NCI-H2171 treated with DMSO at 0.1 percent for 48 hours (cell line): Measurements from ENCODE around the gene CENPX.
A peak's percentile ranks its signal among the peaks of the same experiment; 100 is the strongest.
"Not testable (repeated sequence)": the region's sequence is repeated elsewhere in the genome, so short reads cannot be mapped to it uniquely, and the experiment has no call there.

Experiments
- DNase-seq: peaks from one replicate; lab custom pipeline; 2025; lab: John Stamatoyannopoulos, UW

CENPX gene

DNA sequence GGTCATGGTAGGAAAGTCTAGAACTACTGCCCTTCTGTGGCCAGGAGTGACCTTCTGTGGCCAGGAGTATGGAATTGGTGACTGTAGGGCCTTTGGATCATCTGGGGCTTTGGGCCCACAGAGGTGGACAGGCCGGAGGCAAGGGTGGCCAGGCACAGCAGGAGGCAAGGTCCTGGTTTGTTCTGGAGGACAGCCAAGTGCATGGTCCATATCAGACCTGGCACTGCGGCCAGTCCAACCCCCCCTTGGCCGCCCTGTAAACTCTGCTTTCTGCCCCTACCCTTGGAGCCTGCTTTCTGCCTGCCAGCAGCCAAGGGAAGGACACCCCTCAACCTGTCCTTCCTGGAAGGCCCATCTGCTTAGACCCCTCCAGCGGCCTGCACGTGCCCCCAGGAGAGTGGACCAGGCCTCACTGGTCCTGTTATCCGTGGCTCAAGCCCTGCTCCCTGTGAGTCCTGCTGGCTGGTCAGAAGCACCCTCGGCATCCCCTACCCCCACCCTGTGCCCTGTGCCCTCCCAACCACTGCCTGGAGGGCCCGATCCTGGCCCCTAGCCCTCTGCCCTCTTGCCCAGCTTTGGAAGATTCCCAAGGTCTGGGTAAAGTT lies 17.1 kb upstream of the CENPX start:
- no peak for DNase-seq

DNA sequence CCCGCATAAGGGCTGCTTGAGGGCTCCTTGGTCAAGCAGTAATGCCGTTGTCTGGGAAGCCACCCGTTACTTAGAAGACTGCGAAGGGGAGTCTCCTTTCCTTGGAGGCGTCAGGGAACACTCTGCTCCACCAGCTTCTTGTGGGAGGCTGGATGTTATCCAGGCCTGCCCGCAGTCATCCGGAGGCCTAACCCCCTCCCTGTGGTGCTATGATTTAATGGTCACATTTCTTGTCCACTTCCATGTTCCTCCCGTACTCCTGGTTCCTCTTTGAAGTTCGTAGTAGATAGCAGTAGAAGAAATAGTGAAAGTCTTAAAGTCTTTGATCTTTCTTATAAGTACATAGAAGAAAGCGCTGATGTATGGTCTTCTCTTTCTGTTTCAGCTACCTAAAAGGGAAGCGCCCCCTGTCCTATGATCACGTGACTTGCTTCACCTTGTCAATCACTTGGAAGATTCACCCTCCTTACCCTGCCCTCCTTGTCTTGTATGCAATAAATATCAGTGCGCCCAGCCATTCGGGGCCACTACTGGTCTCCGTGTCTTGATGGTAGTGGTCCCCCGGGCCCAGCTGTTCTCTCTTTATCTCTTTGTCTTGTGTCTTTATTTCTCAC lies 16.2 kb upstream of the CENPX start:
- not testable (repeated sequence) for DNase-seq

DNA sequence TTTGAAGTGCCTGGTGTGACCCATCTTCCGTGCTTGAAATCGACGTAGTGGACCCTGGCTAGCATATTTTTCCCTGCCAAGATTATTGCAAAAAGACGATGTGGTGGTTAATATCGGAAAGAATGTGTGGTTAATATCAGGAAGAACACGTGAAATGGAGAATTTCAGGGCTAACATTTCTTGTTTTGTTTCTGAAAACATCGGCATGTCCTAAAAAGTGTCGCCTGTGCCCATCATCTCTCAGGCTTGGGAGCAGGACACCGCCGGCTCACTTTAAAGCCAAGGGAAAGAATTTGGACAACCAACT lies 15.2 kb upstream of the CENPX start:
- DNase-seq: no peak

DNA sequence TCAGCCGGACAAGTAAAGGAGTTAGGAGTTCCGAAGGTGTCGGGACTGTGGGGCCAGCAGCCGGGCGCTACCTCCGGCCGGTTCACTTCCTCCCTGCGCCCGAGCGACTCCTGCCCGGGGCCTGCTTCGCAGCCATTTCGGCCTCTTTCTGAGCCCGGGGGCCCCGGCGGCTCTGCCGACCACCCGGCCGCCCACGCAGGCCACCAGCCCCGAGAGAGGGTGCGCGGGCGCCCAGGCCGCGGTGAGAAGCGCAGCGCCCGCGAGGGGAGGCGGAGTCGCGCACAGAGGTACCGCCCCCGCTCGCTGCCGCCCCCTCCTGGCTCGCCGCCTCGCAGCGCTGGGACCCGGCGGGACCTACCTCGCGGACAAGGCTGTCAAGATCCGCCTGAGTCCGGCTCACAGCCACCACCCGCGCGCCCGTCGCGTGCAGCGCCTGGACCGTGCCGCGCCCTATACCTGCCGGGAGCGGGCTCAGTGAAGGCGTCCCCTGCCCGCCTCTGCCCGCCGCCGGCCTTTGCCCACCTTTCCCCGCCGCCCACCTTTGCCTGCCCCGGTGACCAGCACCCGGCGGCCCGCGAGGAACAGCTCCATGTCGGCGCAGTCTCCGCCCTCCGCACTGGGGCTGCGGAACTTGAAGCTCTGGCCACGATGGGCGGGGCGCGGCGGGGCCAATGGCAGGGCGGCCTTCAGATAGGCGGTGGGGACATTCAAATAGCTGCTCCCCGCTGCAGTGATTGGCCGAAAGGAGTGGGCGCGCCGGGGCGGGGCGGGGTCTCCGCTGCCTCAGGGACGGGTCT lies 14.6 kb upstream of the CENPX start, which contains the start of gene DCXR:
TSS of gene DCXR (minus strand) at position 606 of the 797 bp plus-strand sequence. CDS start at position 591, 15 bp downstream.
- peak; percentile 90 for DNase-seq

DNA sequence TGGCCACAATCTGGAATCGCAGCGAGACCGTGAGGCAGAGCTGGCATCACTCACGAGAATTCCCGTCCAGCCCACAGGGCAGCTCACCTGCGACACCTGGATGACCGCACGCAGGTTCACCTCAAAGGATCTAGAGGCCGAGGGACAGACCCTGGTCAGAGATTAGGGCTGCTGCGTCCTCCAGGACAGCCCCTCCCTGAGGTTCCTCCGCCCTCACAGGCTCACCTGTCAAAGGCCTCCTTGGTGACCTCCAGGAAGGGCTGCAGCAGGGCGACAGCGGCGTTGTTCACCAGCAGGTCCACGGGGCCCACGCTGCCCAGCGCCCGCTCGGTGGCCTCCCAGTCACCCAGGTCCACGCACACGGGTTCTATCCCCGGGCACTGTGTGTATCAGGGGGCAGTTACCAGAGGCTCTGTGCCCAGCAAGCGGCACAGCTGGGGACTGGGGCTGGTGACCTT lies 14.0 kb upstream of the CENPX start:
- DNase-seq: no peak

DNA sequence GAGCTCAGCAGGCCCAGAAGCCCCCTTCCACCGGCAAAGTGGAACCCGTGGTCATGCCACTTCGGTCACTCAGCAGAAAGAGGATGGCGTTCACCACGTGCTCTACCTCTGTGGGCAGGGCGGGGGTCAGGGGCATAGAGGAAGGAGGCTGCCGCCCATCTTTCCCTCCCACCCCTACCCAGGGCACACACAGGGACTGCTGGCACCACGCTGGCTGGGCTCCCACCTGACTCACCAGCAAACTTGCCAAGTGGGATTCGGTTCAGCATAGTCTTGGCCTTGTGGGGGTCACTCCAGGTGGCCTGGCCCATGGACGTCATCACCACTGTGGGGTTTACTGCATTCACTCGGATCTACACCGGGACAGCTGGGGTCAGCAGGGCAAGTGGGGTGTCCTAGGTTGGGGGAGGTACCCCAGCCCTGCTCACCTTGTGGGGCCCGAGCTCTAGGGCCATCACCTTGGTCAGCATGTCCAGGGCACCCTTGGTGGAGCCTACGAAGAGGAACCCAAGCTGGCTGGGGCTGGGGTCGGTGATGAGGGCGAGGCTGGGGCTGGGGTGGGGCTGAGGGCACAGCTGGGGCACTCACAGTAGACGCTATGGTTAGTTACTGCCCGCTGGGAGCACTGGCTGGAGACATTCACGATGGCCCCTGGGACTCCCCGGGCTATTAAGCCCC lies 13.4 kb upstream of the CENPX start:
- no peak for DNase-seq

DNA sequence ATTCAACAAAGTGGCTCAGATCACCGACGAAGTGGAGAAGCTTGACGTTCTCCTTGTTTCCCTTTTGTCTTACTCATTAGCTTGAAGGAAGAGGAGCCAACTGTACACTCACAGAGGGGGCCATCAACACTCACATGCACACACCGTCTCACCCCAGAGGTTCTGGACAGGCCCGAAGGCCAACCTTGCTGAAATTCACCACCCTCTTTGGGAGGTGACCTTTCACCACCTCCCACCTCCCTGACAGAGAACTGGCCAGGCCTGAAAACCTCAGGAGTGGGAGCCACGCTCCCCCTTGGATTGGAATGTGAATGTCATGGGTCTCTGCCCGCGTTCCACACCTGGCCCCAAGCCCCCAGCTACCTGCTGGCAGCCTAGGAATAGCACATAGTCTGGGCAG lies 12.8 kb upstream of the CENPX start:
- DNase-seq: no peak

DNA sequence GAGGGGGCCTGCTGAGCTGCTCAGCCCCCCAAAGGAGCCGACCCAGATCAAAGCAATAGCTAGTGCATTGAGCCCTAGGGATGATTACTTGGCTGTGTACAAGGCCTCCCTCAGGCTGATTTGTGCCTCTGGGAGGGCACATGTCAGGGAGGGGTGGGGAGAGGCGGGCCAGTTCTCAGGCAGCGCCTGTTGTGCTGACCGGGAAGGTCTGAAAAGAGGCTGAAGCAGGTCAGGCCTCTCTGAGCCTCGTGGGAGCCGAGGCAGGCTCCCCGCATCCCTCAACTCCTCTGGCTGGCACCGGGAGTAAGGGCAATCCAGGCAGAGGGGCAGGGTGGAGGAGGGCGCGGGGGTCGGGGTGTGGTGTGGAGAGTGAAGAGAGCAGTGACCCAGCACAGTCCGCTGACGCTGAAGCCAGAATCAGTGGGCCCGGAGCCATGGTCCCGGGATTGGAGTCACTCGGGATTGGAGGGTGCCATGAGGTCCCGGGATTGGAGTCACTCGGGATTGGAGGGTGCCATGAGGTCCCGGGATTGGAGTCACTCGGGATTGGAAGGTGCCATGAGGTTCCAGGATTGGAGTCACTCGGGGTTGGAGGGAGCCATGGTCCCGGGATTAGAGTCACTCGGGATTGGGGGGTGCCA lies 11.8 kb upstream of the CENPX start:
- no peak for DNase-seq

DNA sequence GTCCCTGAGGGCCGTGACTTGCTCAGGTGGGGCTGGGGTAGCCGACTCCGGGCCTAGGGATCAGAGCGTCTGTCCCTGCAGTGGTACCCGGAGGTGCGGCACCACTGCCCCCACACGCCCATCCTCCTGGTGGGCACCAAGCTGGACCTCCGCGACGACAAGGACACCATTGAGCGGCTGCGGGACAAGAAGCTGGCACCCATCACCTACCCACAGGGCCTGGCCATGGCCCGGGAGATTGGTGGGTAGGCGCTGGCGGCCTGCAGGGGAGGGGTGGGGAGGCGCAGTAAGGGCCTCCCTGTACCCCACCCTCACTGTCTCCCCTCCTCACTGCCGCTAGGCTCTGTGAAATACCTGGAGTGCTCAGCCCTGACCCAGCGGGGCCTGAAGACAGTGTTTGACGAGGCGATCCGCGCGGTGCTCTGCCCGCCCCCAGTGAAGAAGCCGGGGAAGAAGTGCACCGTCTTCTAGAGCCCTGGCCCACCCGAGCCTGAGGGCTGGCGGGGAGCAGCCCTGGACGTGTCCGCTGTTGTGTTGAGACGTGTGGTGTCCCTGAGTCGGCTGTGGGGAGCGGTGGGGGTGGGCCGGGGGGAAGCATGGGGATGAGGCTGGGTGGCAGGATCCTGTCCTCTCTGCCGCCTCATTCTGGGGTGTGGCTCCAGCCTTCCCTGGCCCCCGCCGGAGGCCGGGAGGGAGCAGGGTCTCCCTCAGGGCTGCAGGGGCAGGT lies 10.8 kb upstream of the CENPX start:
- DNase-seq: no peak

DNA sequence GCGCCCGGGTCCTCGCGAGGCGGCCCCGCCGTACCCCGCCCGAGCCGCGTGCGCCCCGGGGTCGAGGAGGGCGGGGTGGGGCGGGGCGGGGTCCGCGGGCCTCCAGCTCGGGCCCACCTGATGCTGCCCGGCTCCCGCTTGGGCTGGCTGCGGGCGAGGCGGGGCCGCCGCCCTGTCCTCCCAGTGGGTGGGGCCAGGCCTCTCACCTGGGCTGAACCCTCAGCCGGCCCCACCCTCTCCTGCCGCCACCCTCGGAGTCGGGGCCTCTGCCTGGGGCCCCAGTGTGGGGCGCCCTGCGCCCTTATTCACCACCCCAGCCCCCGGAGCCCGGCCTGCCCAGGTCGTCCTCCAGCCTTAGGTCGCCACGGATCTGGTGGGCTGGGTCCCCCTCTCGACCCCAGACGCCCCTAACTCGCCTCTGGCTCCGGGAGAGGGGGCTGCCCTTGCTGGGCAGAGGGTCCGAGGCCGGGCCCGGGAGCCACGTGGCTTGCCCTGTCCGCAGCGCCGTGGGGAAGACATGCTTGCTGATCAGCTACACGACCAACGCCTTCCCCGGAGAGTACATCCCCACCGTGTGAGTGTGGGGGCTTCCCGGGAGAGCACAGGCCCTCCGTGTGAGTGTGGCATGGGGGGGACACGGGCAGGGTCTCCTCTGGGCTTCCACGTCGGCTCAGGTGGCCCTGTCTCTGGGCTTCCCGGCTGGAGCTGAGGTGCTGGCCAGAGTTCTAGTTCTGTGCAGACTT lies 9.4 kb upstream of the CENPX start:
- peak; percentile 39 for DNase-seq

DNA sequence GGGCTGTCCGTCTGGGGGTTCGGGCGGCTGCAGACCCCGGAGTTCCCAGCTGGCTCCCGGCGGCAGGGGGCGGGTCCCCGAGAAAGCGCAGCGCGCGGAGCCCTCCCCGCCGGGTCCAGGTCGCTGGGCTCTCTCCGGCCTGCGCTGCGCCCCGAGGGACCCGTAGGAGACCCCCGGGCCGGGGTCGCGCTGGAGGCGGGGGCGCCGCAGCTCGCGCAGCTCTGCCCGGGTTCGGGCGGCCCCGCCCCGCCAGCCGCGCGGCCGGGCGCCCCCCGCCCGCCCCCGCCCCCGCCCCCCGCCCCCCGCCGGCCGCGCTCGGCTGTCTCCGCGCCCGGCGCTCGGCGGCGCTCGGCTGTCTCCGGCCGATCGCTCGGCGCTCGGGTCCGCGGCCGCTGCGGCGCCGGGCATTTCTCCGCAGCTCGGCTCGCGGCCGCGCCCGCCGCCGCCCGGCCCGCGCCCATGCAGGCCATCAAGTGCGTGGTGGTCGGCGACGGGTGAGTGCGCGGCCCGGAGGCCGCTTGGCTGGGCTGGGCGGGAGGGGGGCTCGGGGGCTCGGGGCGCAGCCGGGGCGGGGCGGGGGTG lies 8.7 kb upstream of the CENPX start, which contains the start of gene RAC3:
TSS of gene RAC3 (plus strand) at position 376 of the 582 bp plus-strand sequence. CDS start at position 460, 84 bp downstream.
- DNase-seq: peak; percentile 71

DNA sequence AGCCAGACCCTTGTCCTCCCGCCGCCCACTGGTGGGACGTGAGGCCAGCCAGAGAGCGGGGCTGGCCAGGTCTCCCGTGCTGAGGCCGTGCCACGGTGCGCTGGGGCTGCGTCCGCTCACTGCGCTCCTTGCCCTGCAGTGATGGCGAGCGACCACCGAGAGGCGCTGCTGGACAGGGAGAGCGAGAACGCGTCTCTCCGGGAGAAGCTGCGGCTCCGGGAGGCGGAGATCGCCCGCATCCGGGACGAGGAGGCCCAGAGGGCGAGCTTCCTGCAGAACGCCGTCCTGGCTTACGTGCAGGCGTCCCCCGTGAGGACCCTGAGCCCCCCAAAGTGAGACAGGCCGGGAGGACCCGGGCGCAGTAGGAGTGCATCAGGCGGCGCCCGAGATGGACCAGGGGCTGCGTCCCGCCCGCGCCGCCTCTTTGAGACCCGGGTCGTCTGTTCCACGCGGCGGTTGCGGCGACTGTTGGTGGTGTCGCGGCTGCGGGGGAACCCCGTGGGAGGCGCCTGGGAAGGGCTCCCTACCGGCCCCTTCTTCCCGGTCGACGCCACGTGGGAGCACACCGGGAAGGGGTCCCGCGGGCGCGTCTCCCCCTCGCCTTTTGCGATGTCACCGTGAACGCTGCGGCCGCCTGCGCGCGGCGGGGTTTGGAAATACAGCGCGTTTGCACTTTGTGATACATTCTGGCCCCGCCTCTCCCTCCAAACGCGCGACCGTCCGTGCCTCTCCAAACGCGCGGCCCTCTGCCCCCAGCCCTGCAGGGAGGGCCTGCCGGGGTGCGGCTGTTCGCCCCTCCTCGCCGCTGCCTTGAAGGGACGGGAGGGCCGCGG lies 8.0 kb upstream of the CENPX start:
- DNase-seq: peak; percentile 74

DNA sequence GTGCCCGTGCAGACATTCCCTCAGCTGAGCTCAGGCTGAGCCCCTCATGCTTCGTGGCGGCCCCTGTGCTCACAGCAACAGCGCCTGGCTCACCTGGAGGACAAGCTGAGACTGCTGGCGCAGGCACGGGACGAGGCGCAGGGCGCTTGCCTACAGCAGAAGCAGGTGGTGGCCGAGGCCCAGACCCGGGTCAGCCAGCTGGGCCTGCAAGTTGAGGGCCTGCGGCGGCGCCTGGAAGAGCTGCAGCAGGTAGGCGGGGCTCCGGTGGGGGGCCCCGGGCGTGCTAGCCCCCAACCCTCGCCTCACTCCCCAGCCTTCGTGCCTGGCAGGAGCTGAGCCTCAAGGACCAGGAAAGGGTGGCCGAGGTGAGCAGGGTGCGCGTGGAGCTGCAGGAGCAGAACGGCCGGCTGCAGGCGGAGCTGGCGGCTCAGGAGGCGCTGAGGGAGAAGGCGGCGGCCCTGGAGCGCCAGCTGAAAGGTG lies 7.4 kb upstream of the CENPX start:
- DNase-seq: no peak

DNA sequence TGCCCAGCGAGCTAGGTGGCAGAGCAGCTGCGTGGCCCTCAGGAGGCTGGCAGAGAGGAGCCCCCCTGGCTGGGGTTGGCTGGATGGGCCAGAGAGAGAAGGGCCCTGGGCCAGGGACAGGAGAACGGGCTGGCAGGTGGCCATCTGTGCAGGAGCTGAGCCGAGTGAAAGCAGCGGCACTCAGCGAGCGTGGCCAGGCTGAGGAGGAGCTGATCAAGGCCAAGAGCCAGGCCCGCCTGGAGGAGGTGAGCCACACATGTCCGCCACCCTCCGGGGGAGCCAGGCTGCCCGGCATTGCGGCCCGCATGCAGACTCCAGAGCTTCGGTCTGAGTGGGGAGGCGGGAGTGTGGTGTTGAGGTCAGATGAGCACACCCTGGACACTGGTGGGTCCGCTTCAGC lies 6.7 kb upstream of the CENPX start:
- no peak for DNase-seq

DNA sequence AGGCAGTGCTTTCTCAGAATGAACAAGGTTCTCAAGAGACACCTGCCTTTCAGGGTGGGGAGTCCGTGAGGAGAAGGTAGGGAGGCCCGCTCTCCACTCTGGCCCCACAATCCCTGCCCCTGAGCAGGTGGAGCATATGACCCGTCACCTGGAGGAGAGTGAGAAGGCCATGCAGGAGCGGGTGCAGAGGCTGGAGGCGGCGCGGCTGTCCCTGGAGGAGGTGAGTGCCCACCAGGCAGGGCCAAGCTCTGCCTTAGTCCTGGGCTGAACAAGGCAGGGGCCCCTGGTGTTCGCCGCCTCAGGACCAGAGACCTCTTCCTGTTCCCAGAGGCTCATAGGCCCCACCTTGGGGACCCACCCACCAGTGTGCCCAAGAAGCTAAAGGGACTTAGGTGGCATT lies 6.3 kb upstream of the CENPX start:
- no peak for DNase-seq

DNA sequence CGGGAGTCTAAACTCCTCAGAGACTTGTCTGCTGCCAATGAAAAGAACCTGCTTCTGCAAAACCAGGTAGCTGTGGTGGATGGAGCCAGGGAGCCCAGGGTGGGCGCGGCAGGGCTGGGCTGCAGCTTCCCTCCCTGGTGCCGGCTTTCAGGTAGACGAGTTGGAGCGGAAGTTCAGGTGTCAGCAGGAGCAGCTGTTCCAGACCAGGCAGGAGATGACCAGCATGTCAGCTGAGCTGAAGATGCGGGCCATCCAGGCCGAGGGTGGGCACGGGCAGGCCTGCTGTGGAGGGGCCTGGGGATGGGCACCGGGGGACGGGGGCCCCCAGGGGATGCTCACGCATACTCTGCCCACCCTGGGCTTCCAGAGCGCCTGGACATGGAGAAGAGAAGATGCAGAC lies 5.6 kb upstream of the CENPX start:
- DNase-seq: no peak

DNA sequence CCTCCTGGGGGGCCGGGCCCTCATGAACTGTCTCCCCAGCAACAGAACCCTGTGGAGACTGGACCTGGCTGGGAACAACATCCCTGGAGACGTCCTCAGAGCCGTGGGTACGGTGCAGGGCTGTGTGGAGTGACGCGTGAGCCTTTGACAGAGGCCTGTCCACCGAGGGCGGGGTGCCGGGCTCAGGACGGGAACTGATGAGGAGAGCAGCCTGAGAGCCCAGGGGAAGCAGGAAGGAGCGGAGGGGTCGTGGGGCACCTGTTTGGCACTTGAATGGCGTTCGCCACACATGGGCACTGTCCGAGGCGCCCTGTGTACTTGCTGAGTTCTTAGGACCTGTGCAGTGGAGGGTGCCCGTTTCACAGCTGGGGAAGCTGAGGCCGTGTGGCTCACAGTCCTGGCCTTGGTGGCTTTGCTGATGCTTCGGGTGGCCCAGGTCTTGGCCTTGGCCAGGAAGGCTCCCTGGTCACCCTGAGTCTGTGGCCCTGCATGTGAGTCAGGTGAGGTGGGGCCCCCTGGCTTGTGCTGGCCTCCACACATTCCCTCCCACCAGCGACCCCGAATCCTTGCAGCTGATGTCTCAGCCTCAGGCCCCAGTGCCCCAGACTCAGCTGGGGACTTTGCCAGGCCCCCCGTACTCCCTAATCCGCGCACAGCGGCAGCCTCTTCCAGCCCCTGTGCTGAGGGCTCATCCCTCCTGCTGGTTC lies 2.9 kb upstream of the CENPX start:
- DNase-seq: no peak

DNA sequence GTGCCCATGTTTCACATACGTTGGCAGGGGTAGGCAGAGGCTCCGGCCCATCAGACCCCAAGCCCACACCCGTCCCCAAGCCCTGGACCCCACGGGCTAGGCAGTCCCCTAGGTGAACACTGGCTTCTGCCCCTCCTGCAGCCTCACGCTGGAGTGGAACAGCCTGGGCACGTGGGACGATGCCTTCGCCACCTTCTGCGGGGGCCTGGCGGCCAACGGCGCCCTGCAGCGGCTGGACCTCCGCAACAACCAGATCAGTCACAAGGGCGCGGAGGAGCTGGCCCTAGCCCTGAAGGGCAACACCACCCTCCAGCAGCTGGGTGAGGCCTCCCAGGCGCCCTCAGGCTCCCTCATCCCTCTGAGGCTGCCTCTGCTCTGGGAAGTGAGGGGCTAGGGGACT lies 2.2 kb upstream of the CENPX start:
- no peak for DNase-seq
